Measurements from ENCODE around the gene CCSER1.

GRCh38 chr4:91302120-91302519 lies 1174.9 kb downstream of the CCSER1 start:
- TF ChIP-seq CTCF (IDR thresholded peaks at IDR 0.05) = no peak
- TF ChIP-seq POLR2A (IDR thresholded peaks at IDR 0.05; ENCODE audit: low read depth) = no peak
- TF ChIP-seq EP300 (IDR thresholded peaks at IDR 0.05) = no peak

Data from esophagus muscularis mucosa (tissue), 4 donors.